Activated T-cell treated with anti-CD3 and anti-CD28 coated beads, Interleukin-2, amount 50 U/mL, for 72 hours (primary cell): ENCODE measurements around the gene FOXL1. TPM values are rescaled to one million over a fixed set of nuclear protein-coding genes. Genes with fewer than 3 reads are reported as not detected.
A peak's percentile ranks its signal among the peaks of the same experiment; 100 is the strongest.

Experiments
- ATAC-seq, 2 donors: fragments of 150-1000 bp; cut with Tn5 transposase; replicated peaks in 1 of 2; 2 replicates each; pipeline ENCODE4 v1.10.0; 2021; ENCODE audit warnings: moderate library complexity in 2 of 2, mild to moderate bottlenecking in 1 of 2
- DNase-seq, 2 donors: peaks; one replicate each; pipeline ENCODE4 v3.0.0; 2021 to 2022; ENCODE audit warnings: mixed read lengths in 1 of 2
- H3K27ac Mint-ChIP-seq: one replicate; pipeline ENCODE4 v1.8.0; 2022; ENCODE audit warnings: mild to moderate bottlenecking, moderate library complexity, mixed read lengths
- H3K27me3 Mint-ChIP-seq: one replicate; pipeline ENCODE4 v1.8.0; 2022; ENCODE audit warnings: low read depth, mixed read lengths
- H3K36me3 Mint-ChIP-seq, 2 donors: one replicate each; pipeline ENCODE4 v1.8.0; 2022; ENCODE audit warnings: mixed read lengths in 2 of 2, mild to moderate bottlenecking in 1 of 2; ENCODE audit not compliant: insufficient read depth in 2 of 2
- H3K4me1 Mint-ChIP-seq: one replicate; pipeline ENCODE4 v1.8.0; 2022; ENCODE audit warnings: low read depth, mixed read lengths
- H3K4me3 Mint-ChIP-seq, 2 donors: one replicate each; pipeline ENCODE4 v1.8.0; 2022; ENCODE audit warnings: mild to moderate bottlenecking in 2 of 2, mixed read lengths in 2 of 2, moderate library complexity in 2 of 2
- H3K9me3 Mint-ChIP-seq, 2 donors: one replicate each; pipeline ENCODE4 v1.8.0; 2022; ENCODE audit warnings: mixed read lengths in 2 of 2
- total RNA-seq, 2 donors: library from RNA; stranded (reverse); gene quantifications; one replicate each; pipeline ENCODE4 v1.2.3, GENCODE V29; 2022

FOXL1 gene
- total RNA-seq, 2 donors from 2014 or later, result 0.07 TPM; not detected in 1

GRCh38 chr16:86566966-86567700, 11.2 kb upstream of the FOXL1 start:
- DNase-seq, result no peak
- Mint-ChIP-seq H3K4me1 (peaks cover 8% of the 10 kb centered on the region), H3K27ac (no peak overlapping the region), H3K9me3 (no peaks in the 10 kb centered on the region), H3K27me3 (peaks cover 67% of the 10 kb centered on the region), H3K36me3 (no peaks in the 10 kb centered on the region), H3K4me3 (peak overlapping the region; percentile 40 to 62)
- peak; percentile 18 to 28 for ATAC-seq

- Mint-ChIP-seq H3K4me1 (peaks cover 8% of the 10 kb centered on the region), H3K4me3 (peak overlapping the region; percentile 40 to 62), H3K36me3 (no peaks in the 10 kb centered on the region), H3K27me3 (peaks cover 68% of the 10 kb centered on the region), H3K9me3 (no peaks in the 10 kb centered on the region), H3K27ac (no peak overlapping the region)
- DNase-seq (no peak), ATAC-seq (no peak)
These were observed 10.4 kb upstream of the FOXL1 start for GRCh38 chr16:86567701-86568581.

GRCh38 chr16:86568677-86569623, 9.4 kb upstream of the FOXL1 start:
- peaks cover 2% of the 10 kb centered on the region for H3K4me1 Mint-ChIP-seq
- H3K4me3 Mint-ChIP-seq, result peak overlapping the region in 1 of 2 donors; percentile 27
- H3K27me3 Mint-ChIP-seq, result peaks cover 68% of the 10 kb centered on the region
- no peaks in the 10 kb centered on the region for H3K9me3 Mint-ChIP-seq
- no peaks in the 10 kb centered on the region for H3K36me3 Mint-ChIP-seq
- H3K27ac Mint-ChIP-seq, result peak overlapping the region; percentile 76
- no peak for DNase-seq
- no peak for ATAC-seq

GRCh38 chr16:86569701-86570447, 8.5 kb upstream of the FOXL1 start:
- ATAC-seq (no peak), DNase-seq (no peak)
- H3K27me3 Mint-ChIP-seq, result peaks cover 68% of the 10 kb centered on the region
- no peaks in the 10 kb centered on the region for H3K36me3 Mint-ChIP-seq
- H3K4me1 Mint-ChIP-seq, result no peaks in the 10 kb centered on the region
- no peak overlapping the region for H3K4me3 Mint-ChIP-seq
- H3K9me3 Mint-ChIP-seq, result no peaks in the 10 kb centered on the region
- H3K27ac Mint-ChIP-seq, result no peak overlapping the region

GRCh38 chr16:86570558-86571529, 7.5 kb upstream of the FOXL1 start:
- Mint-ChIP-seq H3K27me3 (peaks cover 64% of the 10 kb centered on the region), H3K4me1 (no peaks in the 10 kb centered on the region), H3K36me3 (no peaks in the 10 kb centered on the region), H3K27ac (no peak overlapping the region), H3K4me3 (no peak overlapping the region), H3K9me3 (no peaks in the 10 kb centered on the region)
- no peak for ATAC-seq
- no peak for DNase-seq

GRCh38 chr16:86571530-86571915, 6.8 kb upstream of the FOXL1 start:
- H3K9me3 Mint-ChIP-seq, result no peaks in the 10 kb centered on the region
- peaks cover 69% of the 10 kb centered on the region for H3K27me3 Mint-ChIP-seq
- no peak overlapping the region for H3K4me3 Mint-ChIP-seq
- H3K4me1 Mint-ChIP-seq, result peaks cover 5% of the 10 kb centered on the region
- no peaks in the 10 kb centered on the region for H3K36me3 Mint-ChIP-seq
- DNase-seq (no peak), ATAC-seq (no peak)
- no peak overlapping the region for H3K27ac Mint-ChIP-seq

- Mint-ChIP-seq H3K9me3 (no peaks in the 10 kb centered on the region), H3K27me3 (peaks cover 74% of the 10 kb centered on the region), H3K4me3 (no peak overlapping the region), H3K36me3 (no peaks in the 10 kb centered on the region), H3K4me1 (peaks cover 11% of the 10 kb centered on the region), H3K27ac (no peak overlapping the region)
- ATAC-seq, result no peak
- DNase-seq, result no peak
These were observed 6.3 kb upstream of the FOXL1 start for GRCh38 chr16:86572041-86572521.

GRCh38 chr16:86572606-86573005, 5.7 kb upstream of the FOXL1 start:
- Mint-ChIP-seq H3K36me3 (no peaks in the 10 kb centered on the region), H3K4me1 (peaks cover 13% of the 10 kb centered on the region), H3K27ac (no peak overlapping the region), H3K9me3 (no peaks in the 10 kb centered on the region), H3K4me3 (no peak overlapping the region), H3K27me3 (peaks cover 75% of the 10 kb centered on the region)
- DNase-seq (no peak), ATAC-seq (no peak)

GRCh38 chr16:86573215-86573614, 5.1 kb upstream of the FOXL1 start:
- Mint-ChIP-seq H3K27me3 (peaks cover 81% of the 10 kb centered on the region), H3K4me3 (no peak overlapping the region), H3K9me3 (no peaks in the 10 kb centered on the region), H3K27ac (no peak overlapping the region), H3K4me1 (peaks cover 13% of the 10 kb centered on the region), H3K36me3 (no peaks in the 10 kb centered on the region)
- no peak for ATAC-seq
- no peak for DNase-seq

GRCh38 chr16:86573646-86574508, 4.5 kb upstream of the FOXL1 start:
- H3K4me3 Mint-ChIP-seq, result no peak overlapping the region
- H3K27ac Mint-ChIP-seq, result no peak overlapping the region
- H3K4me1 Mint-ChIP-seq, result peaks cover 13% of the 10 kb centered on the region
- peaks cover 83% of the 10 kb centered on the region for H3K27me3 Mint-ChIP-seq
- DNase-seq (no peak), ATAC-seq (no peak)
- H3K9me3 Mint-ChIP-seq, result no peaks in the 10 kb centered on the region
- no peaks in the 10 kb centered on the region for H3K36me3 Mint-ChIP-seq

GRCh38 chr16:86574646-86575045, 3.7 kb upstream of the FOXL1 start:
- DNase-seq (no peak), ATAC-seq (no peak)
- Mint-ChIP-seq H3K27ac (no peak overlapping the region), H3K27me3 (peaks cover 79% of the 10 kb centered on the region), H3K9me3 (no peaks in the 10 kb centered on the region), H3K4me1 (peaks cover 13% of the 10 kb centered on the region), H3K36me3 (no peaks in the 10 kb centered on the region), H3K4me3 (no peak overlapping the region)
